Nephron progenitor cell (in vitro differentiated cells): Measurements from ENCODE around the gene NUP153.

Experiments used
- DNase-seq: peaks from one replicate; pipeline ENCODE4 v3.0.0; 2021
- H3K27ac Mint-ChIP-seq: 2 replicates; pipeline ENCODE4 v1.8.0; 2021; ENCODE audit warnings: mild to moderate bottlenecking, moderate library complexity, mixed read lengths
- H3K27me3 Mint-ChIP-seq: 2 replicates; pipeline ENCODE4 v1.8.0; 2021; ENCODE audit warnings: mild to moderate bottlenecking, low read depth, mixed read lengths; ENCODE audit not compliant: poor library complexity
- H3K36me3 Mint-ChIP-seq: 2 replicates; pipeline ENCODE4 v1.8.0; 2021; ENCODE audit warnings: low read depth, mixed read lengths
- H3K4me1 Mint-ChIP-seq: 2 replicates; pipeline ENCODE4 v1.8.0; 2021; ENCODE audit warnings: mixed read lengths
- H3K4me3 Mint-ChIP-seq: 2 replicates; pipeline ENCODE4 v1.8.0; 2021; ENCODE audit warnings: mild to moderate bottlenecking, moderate library complexity, mixed read lengths
- H3K9me3 Mint-ChIP-seq: 2 replicates; pipeline ENCODE4 v1.8.0; 2021; ENCODE audit warnings: mild to moderate bottlenecking, moderate library complexity, mixed read lengths
- TF ChIP-seq, protein P1 (sequence below): fragments of 200-600 bp; sonication (generic); IDR thresholded peaks from 2 replicates; pipeline ENCODE4 v1.5.0; 2021; ENCODE audit warnings: antibody characterized with exemption

NUP153 gene

DNA sequence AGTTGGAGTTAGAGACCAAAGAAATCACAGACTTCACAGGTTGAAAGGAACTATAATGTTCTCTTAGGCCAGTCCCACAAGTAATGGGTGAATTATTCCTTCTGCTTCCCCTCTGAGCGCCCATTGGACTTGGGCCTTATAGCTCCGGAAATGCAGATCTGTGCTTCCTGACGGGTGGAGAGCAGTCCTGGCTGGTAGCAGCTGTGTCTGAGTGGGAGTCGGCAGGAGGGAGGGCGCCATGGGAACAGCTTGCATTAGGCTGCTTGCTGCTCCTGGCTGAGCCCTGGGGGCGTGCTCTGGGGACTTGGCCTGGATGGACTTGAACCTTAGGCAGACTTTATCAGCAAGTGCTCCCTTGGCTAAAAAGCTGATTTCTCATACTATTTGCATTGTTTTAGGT is 18.4 kb upstream of the NUP153 start:
- H3K9me3 Mint-ChIP-seq = no peaks in the 10 kb centered on the region
- DNase-seq = peak; percentile 52
- no peaks in the 10 kb centered on the region for H3K36me3 Mint-ChIP-seq
- no peak overlapping the region for H3K4me3 Mint-ChIP-seq
- H3K27me3 Mint-ChIP-seq = peaks cover 3% of the 10 kb centered on the region
- no peak overlapping the region for H3K27ac Mint-ChIP-seq
- TF ChIP-seq, protein P1, sequence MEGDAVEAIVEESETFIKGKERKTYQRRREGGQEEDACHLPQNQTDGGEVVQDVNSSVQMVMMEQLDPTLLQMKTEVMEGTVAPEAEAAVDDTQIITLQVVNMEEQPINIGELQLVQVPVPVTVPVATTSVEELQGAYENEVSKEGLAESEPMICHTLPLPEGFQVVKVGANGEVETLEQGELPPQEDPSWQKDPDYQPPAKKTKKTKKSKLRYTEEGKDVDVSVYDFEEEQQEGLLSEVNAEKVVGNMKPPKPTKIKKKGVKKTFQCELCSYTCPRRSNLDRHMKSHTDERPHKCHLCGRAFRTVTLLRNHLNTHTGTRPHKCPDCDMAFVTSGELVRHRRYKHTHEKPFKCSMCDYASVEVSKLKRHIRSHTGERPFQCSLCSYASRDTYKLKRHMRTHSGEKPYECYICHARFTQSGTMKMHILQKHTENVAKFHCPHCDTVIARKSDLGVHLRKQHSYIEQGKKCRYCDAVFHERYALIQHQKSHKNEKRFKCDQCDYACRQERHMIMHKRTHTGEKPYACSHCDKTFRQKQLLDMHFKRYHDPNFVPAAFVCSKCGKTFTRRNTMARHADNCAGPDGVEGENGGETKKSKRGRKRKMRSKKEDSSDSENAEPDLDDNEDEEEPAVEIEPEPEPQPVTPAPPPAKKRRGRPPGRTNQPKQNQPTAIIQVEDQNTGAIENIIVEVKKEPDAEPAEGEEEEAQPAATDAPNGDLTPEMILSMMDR = no peak
- H3K4me1 Mint-ChIP-seq = peaks cover 5% of the 10 kb centered on the region

DNA sequence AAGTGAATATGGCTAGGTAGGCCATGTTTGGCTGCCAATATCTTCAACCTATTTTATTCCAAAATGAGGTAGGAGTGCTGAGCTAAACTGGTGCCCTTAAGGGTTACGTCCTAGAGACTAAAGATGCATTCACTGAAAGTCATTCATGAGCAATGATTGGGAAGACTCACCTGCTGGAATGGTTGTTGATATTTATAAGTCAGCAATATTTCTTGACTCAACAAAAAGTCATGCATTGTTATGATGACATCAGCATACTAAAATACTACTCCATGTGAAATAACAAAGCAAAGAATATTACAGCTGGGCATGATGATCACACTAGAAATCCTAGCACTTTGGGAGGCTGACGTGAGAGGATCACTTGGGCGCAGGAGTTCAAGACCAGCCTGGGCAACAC is 17.6 kb upstream of the NUP153 start:
- H3K4me1 Mint-ChIP-seq = peaks cover 5% of the 10 kb centered on the region
- no peaks in the 10 kb centered on the region for H3K36me3 Mint-ChIP-seq
- TF ChIP-seq, protein P1 = no peak
- peaks cover 7% of the 10 kb centered on the region for H3K27me3 Mint-ChIP-seq
- H3K27ac Mint-ChIP-seq = no peak overlapping the region
- H3K4me3 Mint-ChIP-seq = no peak overlapping the region
- DNase-seq = no peak
- H3K9me3 Mint-ChIP-seq = no peaks in the 10 kb centered on the region

DNA sequence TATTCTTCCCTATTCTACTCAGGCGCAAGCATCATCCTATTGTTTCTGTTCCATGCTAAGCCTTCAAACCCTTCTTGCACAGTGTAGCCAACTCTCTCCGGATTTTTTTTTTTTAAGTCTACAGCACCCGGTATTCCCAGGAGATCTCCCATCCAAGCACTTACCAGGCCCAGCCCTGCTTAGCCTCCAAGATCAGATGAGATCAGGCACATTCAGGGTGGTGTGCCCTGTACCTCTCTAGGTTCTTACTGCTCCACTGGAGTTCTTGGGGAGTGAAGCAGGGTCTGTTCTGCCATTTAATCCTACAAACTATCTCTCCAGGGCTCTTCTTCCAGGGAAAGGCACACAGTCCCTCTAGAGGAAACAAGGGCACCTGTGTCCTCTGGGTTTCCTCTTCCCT is 14.9 kb upstream of the NUP153 start:
- Mint-ChIP-seq H3K9me3 (no peaks in the 10 kb centered on the region), H3K4me1 (peaks cover 5% of the 10 kb centered on the region), H3K27ac (no peak overlapping the region)

DNA sequence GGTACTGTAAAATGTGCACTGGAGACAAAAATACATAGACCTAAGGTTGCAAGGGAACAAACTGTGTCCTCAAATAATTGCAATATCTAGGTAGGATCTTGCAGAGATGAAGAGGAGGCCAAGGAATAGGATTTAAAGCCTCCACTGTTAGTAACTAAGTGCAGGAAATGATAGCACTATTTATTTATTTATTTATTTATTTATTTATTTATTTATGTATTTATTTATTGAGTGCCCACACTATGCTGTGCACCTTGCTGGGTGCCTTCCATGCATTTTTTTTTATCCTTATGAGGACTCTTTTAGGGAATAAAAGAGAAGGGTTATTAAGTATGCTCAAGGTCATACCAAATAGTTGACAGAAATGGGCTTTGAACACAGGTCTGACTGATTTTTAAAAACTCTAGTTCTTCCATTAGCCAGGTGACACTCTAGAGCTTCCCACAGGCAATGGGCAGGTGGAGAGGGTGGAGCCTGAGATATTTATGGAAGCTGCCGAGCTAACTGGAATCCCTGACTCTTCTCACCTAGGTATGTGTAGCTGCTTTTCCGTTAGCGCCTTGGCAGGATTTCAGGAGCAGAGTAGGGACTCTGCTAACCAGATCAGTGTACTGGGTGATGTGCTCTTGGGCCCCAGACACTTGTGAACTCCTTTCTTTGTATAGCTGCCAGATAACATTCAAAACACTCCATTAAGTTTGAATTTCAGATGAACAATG is 12.8 kb upstream of the NUP153 start:
- DNase-seq = no peak
- Mint-ChIP-seq H3K27me3 (peaks cover 15% of the 10 kb centered on the region), H3K36me3 (no peaks in the 10 kb centered on the region), H3K4me1 (peaks cover 5% of the 10 kb centered on the region), H3K27ac (no peak overlapping the region), H3K4me3 (no peak overlapping the region), H3K9me3 (no peaks in the 10 kb centered on the region)
- TF ChIP-seq, protein P1 = no peak

More for the DNA sequence above, 14.9 kb upstream of the NUP153 start:
- peaks cover 15% of the 10 kb centered on the region for H3K27me3 Mint-ChIP-seq
- H3K36me3 Mint-ChIP-seq = no peaks in the 10 kb centered on the region
- TF ChIP-seq, protein P1 = no peak
- no peak overlapping the region for H3K4me3 Mint-ChIP-seq
- DNase-seq = no peak

DNA sequence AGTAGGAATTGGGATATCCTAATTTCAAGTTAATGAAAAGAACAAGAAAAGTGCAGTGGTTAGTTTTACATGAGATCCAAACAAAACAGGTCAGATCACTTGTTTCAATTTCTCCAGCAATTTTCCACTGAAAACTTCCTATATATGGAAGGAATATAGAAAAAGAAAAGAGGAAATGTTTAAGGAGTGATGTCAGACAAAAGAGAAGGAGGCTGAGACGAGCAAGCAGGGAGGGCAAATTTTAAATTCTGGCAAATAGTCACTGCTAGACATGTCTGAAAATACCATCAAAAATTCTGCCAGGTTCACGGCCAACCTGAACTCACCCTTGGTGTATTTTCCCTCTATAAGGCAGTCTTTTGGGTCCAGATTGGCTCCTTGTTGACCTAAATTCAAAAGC is 9.5 kb upstream of the NUP153 start:
- Mint-ChIP-seq H3K4me1 (peaks cover 11% of the 10 kb centered on the region), H3K27ac (no peak overlapping the region), H3K4me3 (no peak overlapping the region), H3K36me3 (no peaks in the 10 kb centered on the region), H3K27me3 (peaks cover 12% of the 10 kb centered on the region), H3K9me3 (no peaks in the 10 kb centered on the region)
- DNase-seq = no peak
- TF ChIP-seq, protein P1 = no peak
